Endothelial cell of umbilical vein (primary cell): ENCODE data around the gene KCTD1. TPM values are rescaled to one million over a fixed set of nuclear protein-coding genes. Genes with fewer than 3 reads are reported as not detected.

ENCODE experiments used
- BruUV-seq: library from RNA; stranded (reverse); fragments of 400-500 nt; replicated peaks from 2 replicates; lab custom pipeline; 2021; lab: Mats Ljungman, UMichigan
- CTCF ChIA-PET: fragments of 300-600, 350-600 bp; sonication (Branson Sonifier 250); formaldehyde crosslinking; loops from one replicate; lab custom pipeline; 2021; ENCODE audit warnings: antibody characterized with exemption, inconsistent platforms; lab: Charles Lee
- POLR2A ChIA-PET: fragments of 300-600, 350-600 bp; sonication (Branson Sonifier 250); formaldehyde crosslinking; loops from one replicate; lab custom pipeline; 2021; ENCODE audit warnings: antibody characterized with exemption, inconsistent platforms; lab: Charles Lee
- DNase-seq: peaks from one replicate; pipeline ENCODE4 v3.0.0-alpha.2; 2011; ENCODE audit warnings: low read depth, low spot score
- FAIRE-seq: peaks from 2 replicates; lab custom pipeline; 2011; peaks lifted over from hg19 to GRCh38; lab: Jason Lieb, UNC
- H2AFZ ChIP-seq: 2 replicates; pipeline ENCODE4 v1.6.0; 2012; ENCODE audit warnings: low read depth, low read length, control low read depth, inconsistent platforms
- H3K27ac ChIP-seq: 2 replicates; pipeline ENCODE4 v1.5.1; 2011; ENCODE audit warnings: low read depth, mild to moderate bottlenecking, control low read depth, low read length, moderate library complexity; ENCODE audit not compliant: insufficient read depth
- H3K27me3 ChIP-seq, 2 experiments: 2 replicates each; pipeline versions ENCODE4 v1.6.0 to v1.6.1; 2011; ENCODE audit warnings: low read length in 2 of 2, mixed read lengths in 1 of 2; ENCODE audit not compliant: control insufficient read depth in 2 of 2, insufficient read depth in 2 of 2
- H3K36me3 ChIP-seq, 2 experiments: 2 replicates in 1 of 2; 3 replicates in 1 of 2; pipeline ENCODE4 v1.5.1; 2011; ENCODE audit warnings: low read length in 2 of 2, mild to moderate bottlenecking in 1 of 2, moderate library complexity in 1 of 2; ENCODE audit not compliant: control insufficient read depth in 2 of 2, insufficient read depth in 2 of 2; ENCODE audit errors: extremely low read depth in 1 of 2
- H3K4me1 ChIP-seq: 3 replicates; pipeline ENCODE4 v1.5.1; 2011; ENCODE audit warnings: mild to moderate bottlenecking, low read length; ENCODE audit not compliant: control insufficient read depth, insufficient read depth; ENCODE audit errors: extremely low read depth
- H3K4me2 ChIP-seq: 2 replicates; pipeline ENCODE4 v1.6.1; 2011; ENCODE audit warnings: low read length, control low read depth, mixed read lengths; ENCODE audit not compliant: insufficient read depth
- H3K4me3 ChIP-seq, 3 experiments: fragments of 200-600 bp in 1 of 3; sonication (generic), shearing (Covaris generic) in 1 of 3; replicated peaks in 1 of 3; 2 replicates each; pipeline ENCODE4 v1.5.1; 2011 to 2016; ENCODE audit warnings: control low read depth in 3 of 3, low read length in 3 of 3, mild to moderate bottlenecking in 2 of 3, inconsistent platforms in 1 of 3, low read depth in 1 of 3, moderate library complexity in 1 of 3; ENCODE audit not compliant: insufficient read depth in 1 of 3
- H3K79me2 ChIP-seq: 2 replicates; pipeline ENCODE4 v1.6.0; 2012; ENCODE audit warnings: low read length, inconsistent platforms; ENCODE audit not compliant: control insufficient read depth, insufficient read depth
- H3K9ac ChIP-seq: replicated peaks from 2 replicates; pipeline ENCODE3; 2011; ENCODE audit warnings: low read length, control low read depth; ENCODE audit not compliant: insufficient read depth; ENCODE audit errors: extremely low read depth
- H3K9me1 ChIP-seq: replicated peaks from 3 replicates; pipeline ENCODE4 v1.6.0; 2011; ENCODE audit warnings: mild to moderate bottlenecking, low read length; ENCODE audit not compliant: control insufficient read depth, insufficient read depth; ENCODE audit errors: extremely low read depth
- H3K9me3 ChIP-seq: replicated peaks from 2 replicates; pipeline ENCODE4 v1.5.1; 2012; ENCODE audit warnings: low read length, inconsistent platforms; ENCODE audit not compliant: control insufficient read depth, insufficient read depth
- H4K20me1 ChIP-seq: replicated peaks from 2 replicates; pipeline ENCODE3; 2011; ENCODE audit warnings: mild to moderate bottlenecking, low read length; ENCODE audit not compliant: control insufficient read depth, insufficient read depth; ENCODE audit errors: extremely low read depth
- EZH2 ChIP-seq: IDR thresholded peaks from 2 replicates; pipeline ENCODE4 v1.6.1; 2012; ENCODE audit warnings: borderline replicate concordance, low read depth, mild to moderate bottlenecking, moderate library complexity, low read length, inconsistent platforms; ENCODE audit not compliant: severe bottlenecking
- FOS ChIP-seq: IDR thresholded peaks from 2 replicates; pipeline ENCODE4 v1.6.1; 2011; ENCODE audit warnings: mild to moderate bottlenecking, low read length, moderate library complexity, borderline replicate concordance; ENCODE audit not compliant: insufficient read depth
- GATA2 ChIP-seq: IDR thresholded peaks from 2 replicates; pipeline ENCODE4 v1.7.0; 2011; ENCODE audit warnings: low read depth, mild to moderate bottlenecking, moderate library complexity, mixed read lengths, low read length; ENCODE audit not compliant: insufficient read length, insufficient read depth
- JUN ChIP-seq: IDR thresholded peaks from 2 replicates; pipeline ENCODE4 v1.6.1; 2011; ENCODE audit warnings: borderline replicate concordance, low read depth; ENCODE audit not compliant: insufficient read length, insufficient read depth
- MYC ChIP-seq: IDR thresholded peaks from one replicate; pipeline ENCODE4 v1.6.1; 2011; ENCODE audit warnings: mild to moderate bottlenecking, low read depth, low read length
- POLR2A ChIP-seq: IDR thresholded peaks from 2 replicates; pipeline ENCODE4 v1.6.1; 2012; ENCODE audit warnings: low read depth, mild to moderate bottlenecking, control low read depth, low read length
- POLR2AphosphoS5 ChIP-seq: IDR thresholded peaks from 2 replicates; pipeline ENCODE4 v1.6.1; 2012; ENCODE audit warnings: low read depth, mild to moderate bottlenecking, control low read depth, low read length, moderate library complexity; ENCODE audit not compliant: insufficient read depth
- dilution Hi-C: fragments of 300-500 bp; cut with MboI; formaldehyde crosslinking; loops from one replicate; pipeline ENCODE4 v1.15.0; 2019; ENCODE audit warnings: low sequenced_read_pairs; ENCODE audit not compliant: extremely low pct_ligation_motif_present
- intact Hi-C: fragments of 100-400 bp; cut with micrococcal nuclease; formaldehyde crosslinking; loops from one replicate; pipeline ENCODE4 v1.10.0; 2022
- polyA plus RNA-seq, 4 experiments: library from polyadenylated mRNA; depleted of rRNA in 3 of 4; stranded (reverse) in 3 of 4; unstranded in 1 of 4; fragments of >200 nt; gene quantifications; 2 replicates each; pipeline versions ENCODE4 v1.2.1 to v1.2.3, GENCODE V29; 2011 to 2012; ENCODE audit warnings: missing spikeins in 1 of 4
- total RNA-seq: library from RNA; stranded (reverse); gene quantifications from 2 replicates; pipeline ENCODE4 v1.2.3, GENCODE V29; 2021
- TF ChIP-seq, protein P1 (sequence below): IDR thresholded peaks from 2 replicates; pipeline ENCODE4 v1.6.1; 2011; ENCODE audit not compliant: insufficient read depth, insufficient read length
- TF ChIP-seq, protein P2 (sequence below), 2 donors: IDR thresholded peaks; 1 replicate in 1 of 2; 2 replicates in 1 of 2; pipeline ENCODE4 v1.5.1; 2011; ENCODE audit warnings: low read length in 2 of 2, mild to moderate bottlenecking in 2 of 2, moderate library complexity in 2 of 2, control low read depth in 1 of 2, inconsistent platforms in 1 of 2, low read depth in 1 of 2; ENCODE audit not compliant: insufficient read depth in 1 of 2; ENCODE audit errors: extremely low read depth in 1 of 2

KCTD1 gene
- total and polyA plus RNA-seq, 2 donors (not counting 3 experiments of a cell fraction or from before 2014, with no cell fraction given) = 6.1 to 12.1 TPM

DNA sequence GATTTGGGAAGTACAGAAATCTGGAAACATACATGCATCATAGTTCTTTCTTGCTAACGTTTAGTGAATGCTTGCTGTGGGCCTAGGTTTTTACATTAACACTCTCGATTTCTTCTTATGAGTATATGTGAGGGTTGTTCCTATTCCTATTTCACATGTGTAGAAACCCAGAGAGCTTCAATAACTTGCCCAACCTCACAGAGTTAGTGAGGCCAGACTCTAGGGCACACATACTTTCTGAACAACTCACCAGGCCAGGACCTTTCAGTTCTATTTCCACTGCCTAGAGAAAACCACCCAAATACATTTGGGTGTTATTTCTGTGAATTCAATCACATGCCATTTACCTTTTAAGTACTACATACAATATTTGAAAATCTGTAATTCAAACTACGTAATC, 8.2 kb upstream of the KCTD1 start:
- no peak overlapping the region for H3K4me2 ChIP-seq
- ChIA-PET CTCF (interaction anchor here (1.3 to 1.4 kb wide), 2 partner anchors 10 to 12 kb away, joined by 3 to 4 read pairs; no protein-coding TSS in a partner anchor), POLR2A (no interaction called here)
- H3K9me1 ChIP-seq = no peaks in the 10 kb centered on the region
- no peak overlapping the region for H2AFZ ChIP-seq
- BruUV-seq = no TSS peak
- H3K9me3 ChIP-seq = no peaks in the 10 kb centered on the region
- no peaks in the 10 kb centered on the region for H4K20me1 ChIP-seq
- DNase-seq (no peak), FAIRE-seq (no peak)
- H3K36me3 ChIP-seq = no peaks in the 10 kb centered on the region
- no peak overlapping the region for H3K27ac ChIP-seq
- no peaks in the 10 kb centered on the region for H3K79me2 ChIP-seq
- H3K27me3 ChIP-seq = peaks cover 33 to 36% of the 10 kb centered on the region in 2 experiments
- intact Hi-C loops = loop anchor here (10.0 kb wide), 1 partner anchor 332 kb away; the partner anchor contains the start of gene TAF4B
- no peak overlapping the region for H3K4me3 ChIP-seq
- no peaks in the 10 kb centered on the region for H3K4me1 ChIP-seq
- dilution Hi-C loops = no loop called here
- no peak overlapping the region for H3K9ac ChIP-seq
- TF ChIP-seq POLR2A = no peak
- no peak for TF ChIP-seq GATA2
- TF ChIP-seq EZH2 = no peak
- TF ChIP-seq, protein P1, sequence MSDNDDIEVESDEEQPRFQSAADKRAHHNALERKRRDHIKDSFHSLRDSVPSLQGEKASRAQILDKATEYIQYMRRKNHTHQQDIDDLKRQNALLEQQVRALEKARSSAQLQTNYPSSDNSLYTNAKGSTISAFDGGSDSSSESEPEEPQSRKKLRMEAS = no peak
- TF ChIP-seq POLR2AphosphoS5 = no peak
- no peak for TF ChIP-seq FOS
- TF ChIP-seq, protein P2, sequence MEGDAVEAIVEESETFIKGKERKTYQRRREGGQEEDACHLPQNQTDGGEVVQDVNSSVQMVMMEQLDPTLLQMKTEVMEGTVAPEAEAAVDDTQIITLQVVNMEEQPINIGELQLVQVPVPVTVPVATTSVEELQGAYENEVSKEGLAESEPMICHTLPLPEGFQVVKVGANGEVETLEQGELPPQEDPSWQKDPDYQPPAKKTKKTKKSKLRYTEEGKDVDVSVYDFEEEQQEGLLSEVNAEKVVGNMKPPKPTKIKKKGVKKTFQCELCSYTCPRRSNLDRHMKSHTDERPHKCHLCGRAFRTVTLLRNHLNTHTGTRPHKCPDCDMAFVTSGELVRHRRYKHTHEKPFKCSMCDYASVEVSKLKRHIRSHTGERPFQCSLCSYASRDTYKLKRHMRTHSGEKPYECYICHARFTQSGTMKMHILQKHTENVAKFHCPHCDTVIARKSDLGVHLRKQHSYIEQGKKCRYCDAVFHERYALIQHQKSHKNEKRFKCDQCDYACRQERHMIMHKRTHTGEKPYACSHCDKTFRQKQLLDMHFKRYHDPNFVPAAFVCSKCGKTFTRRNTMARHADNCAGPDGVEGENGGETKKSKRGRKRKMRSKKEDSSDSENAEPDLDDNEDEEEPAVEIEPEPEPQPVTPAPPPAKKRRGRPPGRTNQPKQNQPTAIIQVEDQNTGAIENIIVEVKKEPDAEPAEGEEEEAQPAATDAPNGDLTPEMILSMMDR (IDR thresholded peaks at IDR 0.05; ENCODE audit: extremely low read depth in 1 of 2, insufficient read depth in 1 of 2, low read depth in 1 of 2, low read length in 2 of 2) = no peak
- TF ChIP-seq JUN = no peak
- TF ChIP-seq MYC = no peak
